Esophagus muscularis mucosa (tissue), 4 donors: Measurements from ENCODE around the gene MACC1. TPM values are rescaled to one million over a fixed set of nuclear protein-coding genes. Genes with fewer than 3 reads are reported as not detected.

ENCODE experiments used
- DNase-seq: peaks from one replicate; pipeline ENCODE4 v3.0.0-alpha.2; 2017; ENCODE audit errors: extremely low spot score
- H3K27ac ChIP-seq, 4 donors: fragments of 200-600 bp; sonication (generic); replicated peaks in 1 of 4; 1 replicate in 3 of 4; 2 replicates in 1 of 4; pipeline ENCODE4 v1.5.1; 2016 to 2019; ENCODE audit warnings: mild to moderate bottlenecking in 1 of 4
- H3K27me3 ChIP-seq, 4 donors: fragments of 200-600 bp; sonication (generic); one replicate each; pipeline versions ENCODE4 v1.5.1 to v1.6.0; 2016 to 2019
- H3K36me3 ChIP-seq, 4 donors: fragments of 200-600 bp; sonication (generic); one replicate each; pipeline ENCODE4 v1.5.1; 2016 to 2019
- H3K4me1 ChIP-seq, 4 donors: fragments of 200-600 bp; sonication (generic); one replicate each; pipeline ENCODE4 v1.5.1; 2016 to 2019
- H3K4me3 ChIP-seq, 4 donors: fragments of 200-600 bp; sonication (generic); 1 replicate in 2 of 4; 2 replicates in 2 of 4; pipeline ENCODE4 v1.5.1; 2016 to 2019; ENCODE audit warnings: mild to moderate bottlenecking in 4 of 4, moderate library complexity in 1 of 4
- H3K9me3 ChIP-seq, 4 donors: fragments of 200-600 bp; sonication (generic); 1 replicate in 3 of 4; 2 replicates in 1 of 4; pipeline ENCODE4 v1.5.1; 2016 to 2019
- CTCF ChIP-seq, 3 experiments: fragments of 200-600 bp in 2 of 3; fragments of 450-650 bp in 1 of 3; sonication (generic) in 2 of 3; IDR thresholded peaks; one replicate each; pipeline ENCODE4 v1.5.1; 2017 to 2019; ENCODE audit warnings: antibody characterized with exemption in 3 of 3, mild to moderate bottlenecking in 2 of 3, moderate library complexity in 1 of 3
- EP300 ChIP-seq: sonication (generic); formaldehyde crosslinking; IDR thresholded peaks from one replicate; pipeline ENCODE4 v1.6.1; 2017; ENCODE audit warnings: antibody characterized with exemption
- POLR2A ChIP-seq: fragments of 450-650 bp; IDR thresholded peaks from one replicate; pipeline ENCODE4 v1.6.1; 2017; ENCODE audit warnings: antibody characterized with exemption, moderate library complexity, mild to moderate bottlenecking, low read depth
- POLR2AphosphoS5 ChIP-seq, 2 donors: sonication (generic); formaldehyde crosslinking; IDR thresholded peaks; one replicate each; pipeline ENCODE4 v1.6.1; 2017; ENCODE audit warnings: antibody characterized with exemption in 2 of 2
- WGBS: methylation state at CpG from one replicate; pipeline ENCODE4 v1.1.5; 2018; 5-methylcytosine and 5-hydroxymethylcytosine counted together
- intact Hi-C: fragments of 100-400 bp; cut with DNase I; formaldehyde crosslinking; loops from one replicate; pipeline ENCODE4 v1.15.1; 2023
- total RNA-seq, 4 donors: library from RNA; depleted of rRNA; stranded (reverse); fragments of >200 nt; gene quantifications; one replicate each; pipeline versions ENCODE4 v1.1.0 to v1.2.1, GENCODE V29; 2016

MACC1 gene
- total RNA-seq, 4 donors from 2014 or later = under 0.01 to 0.17 (median 0.15) TPM

DNA sequence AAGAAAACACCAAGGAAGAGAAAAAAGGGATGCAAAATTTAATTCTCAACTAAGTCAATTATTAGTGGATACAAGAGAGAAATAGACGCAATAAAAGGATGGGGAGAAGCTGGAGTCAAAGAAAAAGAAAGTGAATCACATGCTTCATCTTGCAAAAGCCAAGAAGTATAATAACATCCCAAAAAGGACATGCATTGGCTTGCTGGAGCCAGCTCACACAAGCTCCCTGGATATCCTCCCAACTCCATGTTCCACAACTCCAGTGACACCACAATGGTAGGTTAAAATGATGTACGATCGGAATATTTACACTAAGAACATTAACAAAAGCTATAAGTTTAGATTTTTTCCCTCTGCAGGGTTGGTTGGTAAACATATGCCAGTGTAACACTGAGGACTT lies 72.4 kb downstream of the MACC1 start:
- Histone ChIP-seq H3K4me3 (no peak overlapping the region), H3K27ac (no peak overlapping the region), H3K27me3 (no peaks in the 10 kb centered on the region), H3K4me1 (peaks cover 0 to 20% (median 13%) of the 10 kb centered on the region in 4 donors), H3K9me3 (no peaks in the 10 kb centered on the region), H3K36me3 (no peaks in the 10 kb centered on the region)
- TF ChIP-seq POLR2AphosphoS5 (IDR thresholded peaks at IDR 0.05) (no peak), EP300 (no peak)
- DNase-seq = no peak
- intact Hi-C loops = no loop called here
- 69% methylated on average over 3 of the region's 3 CpGs for WGBS

- H3K27ac ChIP-seq = no peak overlapping the region
- H3K4me3 ChIP-seq = no peak overlapping the region
- 81% methylated on average over 4 of the region's 4 CpGs for WGBS
- peaks cover 0 to 14% (median 9%) of the 10 kb centered on the region in 4 donors for H3K4me1 ChIP-seq
- intact Hi-C loops = no loop called here
- no peak for DNase-seq
- no peaks in the 10 kb centered on the region for H3K36me3 ChIP-seq
- no peaks in the 10 kb centered on the region for H3K27me3 ChIP-seq
- no peaks in the 10 kb centered on the region for H3K9me3 ChIP-seq
- TF ChIP-seq POLR2A (no peak), CTCF (IDR thresholded peaks at IDR 0.05) (no peak), POLR2AphosphoS5 (IDR thresholded peaks at IDR 0.05) (no peak), EP300 (no peak)
These were observed 75.5 kb downstream of the MACC1 start for GRCh38 chr7:20141666-20142065.

DNA sequence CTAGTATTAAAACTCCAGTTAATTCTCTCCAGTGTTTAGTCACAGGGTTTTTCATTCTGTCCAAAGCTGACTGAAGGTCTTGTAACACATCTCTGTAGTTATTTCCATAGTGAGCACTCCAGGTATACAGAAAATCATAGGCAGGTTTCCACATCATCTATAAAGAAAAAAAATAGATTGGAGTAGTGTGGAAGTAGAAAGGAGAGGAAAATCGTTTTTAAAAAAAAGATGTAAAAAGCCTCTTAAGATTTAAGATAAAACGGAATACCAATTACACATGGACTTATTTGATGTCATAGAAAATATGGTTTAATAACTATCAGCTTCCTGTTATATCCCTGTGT lies 76.2 kb downstream of the MACC1 start:
- no peak for DNase-seq
- TF ChIP-seq POLR2A = no peak
- TF ChIP-seq EP300 = no peak
- no peak for TF ChIP-seq CTCF (IDR thresholded peaks at IDR 0.05)
- TF ChIP-seq POLR2AphosphoS5 (IDR thresholded peaks at IDR 0.05) = no peak
- intact Hi-C loops = no loop called here
- Histone ChIP-seq H3K9me3 (no peaks in the 10 kb centered on the region), H3K27ac (no peak overlapping the region), H3K4me1 (peaks cover 0 to 9% (median 5%) of the 10 kb centered on the region in 4 donors), H3K36me3 (no peaks in the 10 kb centered on the region), H3K27me3 (no peaks in the 10 kb centered on the region), H3K4me3 (no peak overlapping the region)
- WGBS = 77% methylated on average over 2 of the region's 2 CpGs

- Histone ChIP-seq H3K27me3 (no peaks in the 10 kb centered on the region), H3K4me3 (no peak overlapping the region), H3K9me3 (no peaks in the 10 kb centered on the region), H3K4me1 (peaks cover 0 to 7% (median 4%) of the 10 kb centered on the region in 4 donors), H3K27ac (no peak overlapping the region), H3K36me3 (no peaks in the 10 kb centered on the region)
- intact Hi-C loops = no loop called here
- 59% methylated on average over 4 of the region's 4 CpGs for WGBS
- no peak for DNase-seq
- TF ChIP-seq CTCF (IDR thresholded peaks at IDR 0.05) (no peak), POLR2AphosphoS5 (IDR thresholded peaks at IDR 0.05) (no peak), EP300 (no peak), POLR2A (no peak)
These were observed 76.7 kb downstream of the MACC1 start for GRCh38 chr7:20140291-20141001.

DNA sequence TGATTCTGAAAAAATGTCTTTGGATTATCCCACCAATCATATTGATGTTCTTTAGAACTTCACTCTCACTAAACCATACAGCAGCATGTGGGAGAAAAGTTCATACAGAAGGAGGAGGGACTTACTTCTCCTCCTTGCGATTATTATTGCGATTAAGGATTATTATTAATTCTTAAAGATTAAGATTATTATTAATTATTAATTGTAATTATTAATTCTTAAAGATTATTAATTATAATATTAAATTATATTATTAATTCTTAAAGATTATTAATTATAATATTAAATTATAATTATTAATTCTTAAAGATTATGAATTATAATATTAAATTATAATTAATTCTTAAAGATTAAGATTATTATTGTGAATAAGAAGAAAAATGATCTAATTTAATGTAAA lies 80.5 kb downstream of the MACC1 start:
- H3K36me3 ChIP-seq = no peaks in the 10 kb centered on the region
- H3K4me1 ChIP-seq = no peaks in the 10 kb centered on the region
- H3K4me3 ChIP-seq = no peak overlapping the region
- no peak overlapping the region for H3K27ac ChIP-seq
- WGBS = 98% methylated on average over 2 of the region's 2 CpGs
- H3K27me3 ChIP-seq = no peaks in the 10 kb centered on the region
- intact Hi-C loops = no loop called here
- TF ChIP-seq EP300 (no peak), POLR2A (no peak), POLR2AphosphoS5 (IDR thresholded peaks at IDR 0.05) (no peak)
- DNase-seq = no peak
- H3K9me3 ChIP-seq = no peaks in the 10 kb centered on the region

- intact Hi-C loops = no loop called here
- Histone ChIP-seq H3K4me1 (no peaks in the 10 kb centered on the region), H3K27me3 (no peaks in the 10 kb centered on the region), H3K4me3 (no peak overlapping the region), H3K27ac (no peak overlapping the region), H3K9me3 (no peaks in the 10 kb centered on the region), H3K36me3 (no peaks in the 10 kb centered on the region)
- no peak for TF ChIP-seq POLR2A
- TF ChIP-seq EP300 = no peak
- no peak for DNase-seq
These were observed 83.4 kb downstream of the MACC1 start for GRCh38 chr7:20133803-20134202.
